Liver (tissue), 5 donors: ENCODE results near the gene GPT2. TPM values are rescaled to one million over a fixed set of nuclear protein-coding genes. Genes with fewer than 3 reads are reported as not detected.

Source experiments
- polyA plus RNA-seq, 2 donors: library from polyadenylated mRNA; stranded (reverse) in 1 of 2; unstranded in 1 of 2; fragments of 200-250 nt in 1 of 2; fragments of >200 nt in 1 of 2; fragmentation: Nextera tagmentation in 1 of 2; extraction: Ambion mirVana in 1 of 2; gene quantifications; one replicate each; pipeline versions ENCODE4 v1.2.1 to v1.2.3, GENCODE V29; 2013 to 2015
- small RNA-seq: library from RNA; depleted of rRNA; stranded (forward); fragments of <200 nt; gene quantifications from one replicate; pipeline ENCODE3, GENCODE V24; 2014
- total RNA-seq, 2 donors: library from RNA; depleted of rRNA; stranded (reverse); fragments of >200 nt; gene quantifications; one replicate each; pipeline ENCODE4 v1.2.3, GENCODE V29; 2014
- donor health status: healthy.
- donor health status: healthy.
- donor health status: healthy.

GPT2 gene
- total and polyA plus RNA-seq, 4 donors, result 6.8 to 78.3 (median 47.0) TPM

Small RNAs within 50 kb of the gene (small RNA-seq; reads per million reads assigned to genes)
- not detected for gene AC007225.2

Other genes with a start within 250 kb of the GPT2 start
- 10 to 100 TPM; 30.3 to 52.7 TPM for gene VPS35, start 195.2 kb upstream of the GPT2 start, total RNA-seq
- 10 to 100 TPM; 10.5 to 16.9 TPM for gene VPS35, start 195.2 kb upstream of the GPT2 start, polyA plus RNA-seq
- 10 to 100 TPM in 1 of 2 donors, under 1 TPM in 1; 0.67 to 16.8 TPM for gene ORC6, start 194.7 kb upstream of the GPT2 start, total RNA-seq
- 1 to 10 TPM in 1 of 2 donors, under 1 TPM in 1; 0.56 to 1.3 TPM for gene ORC6, start 194.7 kb upstream of the GPT2 start, polyA plus RNA-seq
- 1 to 10 TPM in 1 of 2 donors, under 1 TPM in 1; 0.33 to 1.1 TPM for gene MYLK3, start 136.0 kb upstream of the GPT2 start, total RNA-seq
- gene MYLK3, start 136.0 kb upstream of the GPT2 start, polyA plus RNA-seq, result under 1 TPM; 0.01 to 0.13 TPM
- 1 to 10 TPM; 4.4 to 6.2 TPM for gene C16orf87, start 53.2 kb upstream of the GPT2 start, total RNA-seq
- 10 to 100 TPM in 1 of 2 donors, 1 to 10 TPM in 1; 4.1 to 12.9 TPM for gene C16orf87, start 53.2 kb upstream of the GPT2 start, polyA plus RNA-seq
- 10 to 100 TPM; 22.7 to 32.8 TPM for gene DNAJA2, start 89.3 kb downstream of the GPT2 start, total RNA-seq
- 10 to 100 TPM; 23.9 to 27.1 TPM for gene DNAJA2, start 89.3 kb downstream of the GPT2 start, polyA plus RNA-seq